Embryonic facial prominence (tissue), 1 donor: ENCODE results near the gene MMP2.

Experiments
- DNase-seq: peaks from one replicate; pipeline ENCODE4 v3.0.0-alpha.2; 2016; ENCODE audit errors: extremely low spot score

Gene MMP2

GRCh38 chr16:55478827-55479429 lies at the start of gene MMP2:
Gene MMP2 (plus strand): TSS chr16:55479198. CDS start chr16:55479480, 282 bp downstream.
- DNase-seq: peak; percentile 33

GRCh38 chr16:55433030-55433429 lies 46.0 kb upstream of the MMP2 start:
- no peak for DNase-seq

- DNase-seq: no peak
These were observed 45.5 kb upstream of the MMP2 start for GRCh38 chr16:55433535-55433934.

- DNase-seq: no peak
These were observed 45.0 kb upstream of the MMP2 start for GRCh38 chr16:55434000-55434399.

- DNase-seq: no peak
These were observed 43.6 kb upstream of the MMP2 start for GRCh38 chr16:55435387-55435786.

GRCh38 chr16:55436587-55436986 lies 42.4 kb upstream of the MMP2 start:
- DNase-seq: no peak

- no peak for DNase-seq
These were observed 41.4 kb upstream of the MMP2 start for GRCh38 chr16:55437625-55438024.

- DNase-seq: no peak
These were observed 40.7 kb upstream of the MMP2 start for GRCh38 chr16:55438281-55438680.

- no peak for DNase-seq
These were observed 39.8 kb upstream of the MMP2 start for GRCh38 chr16:55439101-55439690.

GRCh38 chr16:55443434-55444346 lies 35.3 kb upstream of the MMP2 start:
- no peak for DNase-seq

- DNase-seq: no peak
These were observed 34.1 kb upstream of the MMP2 start for GRCh38 chr16:55444754-55445485.

GRCh38 chr16:55447231-55447630 lies 31.8 kb upstream of the MMP2 start:
- DNase-seq: no peak

- DNase-seq: no peak
These were observed 26.0 kb upstream of the MMP2 start for GRCh38 chr16:55452996-55453395.

- no peak for DNase-seq
These were observed 25.1 kb upstream of the MMP2 start for GRCh38 chr16:55453909-55454308.

- no peak for DNase-seq
These were observed 24.1 kb upstream of the MMP2 start for GRCh38 chr16:55454861-55455260.

- no peak for DNase-seq
These were observed 16.8 kb upstream of the MMP2 start for GRCh38 chr16:55462241-55462640.

GRCh38 chr16:55464375-55464774 lies 14.6 kb upstream of the MMP2 start:
- no peak for DNase-seq

- peak; percentile 84 for DNase-seq
These were observed 13.7 kb upstream of the MMP2 start for GRCh38 chr16:55465077-55465896.

- DNase-seq: no peak
These were observed 12.8 kb upstream of the MMP2 start for GRCh38 chr16:55466209-55466608.

- no peak for DNase-seq
These were observed 11.1 kb upstream of the MMP2 start for GRCh38 chr16:55467898-55468297.

GRCh38 chr16:55468352-55468990 lies 10.5 kb upstream of the MMP2 start:
- DNase-seq: no peak
